ENCODE results near the gene RNU6-9. TPM values are rescaled to one million over a fixed set of nuclear protein-coding genes. Genes with fewer than 3 reads are reported as not detected.

The RNU6-9 gene
- total RNA-seq, 2 donors from 2014 or later = not detected

DNA sequence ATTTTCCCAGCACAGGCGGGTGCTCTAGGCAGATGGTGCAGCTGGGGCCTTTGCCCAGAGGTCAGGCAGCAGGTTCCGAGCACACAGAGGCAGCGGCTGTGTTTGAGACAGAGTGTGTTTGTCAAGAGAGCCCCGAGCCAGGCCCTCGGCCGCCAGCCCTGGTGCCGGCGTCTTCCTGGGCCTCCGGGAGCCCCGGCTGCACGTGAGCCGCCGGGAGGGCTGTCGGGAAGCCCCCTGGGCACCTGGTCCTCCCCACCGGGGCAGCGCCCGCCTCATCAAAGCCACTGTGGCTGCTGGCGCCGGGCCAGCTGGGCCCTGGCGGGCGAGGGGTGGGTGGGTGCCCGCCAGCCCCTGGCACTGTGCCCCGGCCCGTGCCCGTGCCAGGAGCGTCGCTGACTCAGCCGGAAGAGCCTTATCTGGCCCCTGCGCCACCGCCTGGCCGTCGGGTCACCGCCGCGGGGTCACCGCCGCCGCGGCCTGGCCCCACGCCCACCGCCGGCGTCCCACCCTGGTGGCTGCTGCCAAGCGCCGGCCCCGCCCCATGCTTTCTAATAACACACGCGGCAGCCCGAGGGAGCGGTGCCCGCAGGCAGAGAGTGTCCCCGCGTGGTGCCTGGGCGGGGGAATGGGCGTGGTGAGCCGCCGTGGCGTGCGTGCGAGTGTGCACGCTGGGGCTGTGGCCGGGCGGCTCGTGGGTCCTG, 47.5 kb downstream of the RNU6-9 start:
- intact Hi-C loops (cut with DNase I) = no loop called here
- DNase-seq (ENCODE audit: low spot score) = peak; percentile 92

DNA sequence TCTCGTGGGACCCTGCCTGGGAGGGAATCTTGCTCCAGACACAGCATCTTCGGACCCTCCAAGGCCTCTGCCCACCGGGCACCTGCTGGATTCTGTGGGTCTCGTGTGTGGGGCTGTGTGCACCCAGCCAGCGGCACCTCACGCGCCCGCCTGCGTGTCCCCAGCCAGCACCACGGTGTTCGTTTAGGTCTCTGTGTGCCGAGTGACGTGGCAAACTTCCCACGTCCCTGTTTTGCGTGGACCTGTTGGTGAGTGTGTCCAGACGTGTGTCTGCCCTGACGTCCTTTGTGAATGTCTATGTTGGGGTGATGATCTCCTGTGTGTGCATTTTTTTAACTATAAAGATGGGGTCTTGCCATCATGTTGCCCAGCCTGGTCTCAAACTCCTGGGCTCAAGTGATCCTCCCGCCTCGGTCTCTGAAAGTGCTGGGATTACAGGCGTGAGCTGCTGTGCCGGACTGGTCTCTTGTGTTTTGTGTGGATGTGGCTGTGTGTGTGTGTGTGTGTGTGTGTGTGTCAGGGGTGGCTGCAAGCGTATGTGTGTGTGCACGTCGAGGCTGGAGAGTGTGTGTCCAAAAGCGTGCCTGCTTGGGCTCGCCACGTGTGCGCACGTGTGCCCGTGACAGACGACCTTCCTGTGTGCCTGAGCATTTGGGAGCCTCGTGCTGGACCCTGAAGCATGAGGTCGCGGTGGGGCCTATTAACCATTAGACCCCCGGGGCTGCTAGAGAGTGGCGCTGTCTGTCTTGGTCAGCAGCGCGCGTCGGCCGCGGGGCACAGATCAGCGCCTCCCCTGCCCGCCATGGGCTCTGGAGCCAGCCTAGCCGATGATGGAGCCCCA, 48.2 kb downstream of the RNU6-9 start:
- no peak for DNase-seq (ENCODE audit: low spot score)
- intact Hi-C loops (cut with DNase I) = no loop called here

- intact Hi-C loops (cut with DNase I) = no loop called here
- DNase-seq (ENCODE audit: low spot score) = no peak
These were observed 48.9 kb downstream of the RNU6-9 start for GRCh38 chr19:942133-942645.

Other genes starting within 250 kb of the RNU6-9 start
- 10 to 100 TPM; 24.5 to 27.1 TPM for gene RNF126, start 230.3 kb upstream of the RNU6-9 start, total RNA-seq
- gene FSTL3, start 217.1 kb upstream of the RNU6-9 start, total RNA-seq = 100 to 1,000 TPM; 234 to 270 TPM
- not detected for gene PRSS57, start 198.0 kb upstream of the RNU6-9 start, total RNA-seq
- 100 to 1,000 TPM in 1 of 2 donors, 10 to 100 TPM in 1; 89.6 to 128 TPM for gene PALM, start 184.5 kb upstream of the RNU6-9 start, total RNA-seq
- gene MISP, start 142.4 kb upstream of the RNU6-9 start, total RNA-seq = under 1 TPM in 1 of 2 donors, not detected in 1; 0.14 TPM
- 100 to 1,000 TPM; 151 to 168 TPM for gene PTBP1, start 96.0 kb upstream of the RNU6-9 start, total RNA-seq
- not detected for gene PLPPR3, start 71.5 kb upstream of the RNU6-9 start, total RNA-seq
- gene AZU1, start 65.6 kb upstream of the RNU6-9 start, total RNA-seq = under 1 TPM in 1 of 2 donors, not detected in 1; 0.29 TPM
- gene PRTN3, start 52.5 kb upstream of the RNU6-9 start, total RNA-seq = under 1 TPM in 1 of 2 donors, not detected in 1; 0.38 TPM
- gene ELANE, start 41.2 kb upstream of the RNU6-9 start, total RNA-seq = 1 to 10 TPM in 1 of 2 donors, under 1 TPM in 1; 0.33 to 2.2 TPM
- gene CFD, start 33.8 kb upstream of the RNU6-9 start, total RNA-seq = 100 to 1,000 TPM; 122 to 297 TPM
- 10 to 100 TPM; 29.4 to 33.6 TPM for gene MED16, start 297 bp upstream of the RNU6-9 start, total RNA-seq
- gene R3HDM4, start 19.7 kb downstream of the RNU6-9 start, total RNA-seq = 10 to 100 TPM; 36.2 to 41.5 TPM
- not detected for gene KISS1R, start 23.8 kb downstream of the RNU6-9 start, total RNA-seq
- gene ARID3A, start 32.6 kb downstream of the RNU6-9 start, total RNA-seq = 1 to 10 TPM; 6.3 to 10.0 TPM
- 10 to 100 TPM; 13.4 to 17.2 TPM for gene WDR18, start 90.9 kb downstream of the RNU6-9 start, total RNA-seq
- gene GRIN3B, start 106.9 kb downstream of the RNU6-9 start, total RNA-seq = under 1 TPM in 1 of 2 donors, not detected in 1; 0.05 TPM
- 10 to 100 TPM; 96.5 to 99.8 TPM for gene TMEM259, start 127.6 kb downstream of the RNU6-9 start, total RNA-seq
- not detected for gene RNU6-2, start 128.0 kb downstream of the RNU6-9 start, total RNA-seq
- 100 to 1,000 TPM in 1 of 2 donors, 10 to 100 TPM in 1; 94.7 to 136 TPM for gene CNN2, start 133.1 kb downstream of the RNU6-9 start, total RNA-seq
- 1 to 10 TPM; 4.0 to 4.4 TPM for gene ABCA7, start 146.6 kb downstream of the RNU6-9 start, total RNA-seq
- gene ARHGAP45, start 173.7 kb downstream of the RNU6-9 start, total RNA-seq = 10 to 100 TPM in 1 of 2 donors, 1 to 10 TPM in 1; 10.0 to 26.8 TPM
- gene POLR2E, start 201.9 kb downstream of the RNU6-9 start, total RNA-seq = 100 to 1,000 TPM in 1 of 2 donors, 10 to 100 TPM in 1; 89.9 to 105 TPM
- gene GPX4, start 210.5 kb downstream of the RNU6-9 start, total RNA-seq = 100 to 1,000 TPM; 176 to 193 TPM

Measured in posterior vena cava (tissue), 2 donors.